DMS53 (cell line): ENCODE results near the gene NOP9.

ENCODE experiments used
- DNase-seq: peaks from one replicate; lab custom pipeline; 2025; lab: John Stamatoyannopoulos, UW

The NOP9 gene

DNA sequence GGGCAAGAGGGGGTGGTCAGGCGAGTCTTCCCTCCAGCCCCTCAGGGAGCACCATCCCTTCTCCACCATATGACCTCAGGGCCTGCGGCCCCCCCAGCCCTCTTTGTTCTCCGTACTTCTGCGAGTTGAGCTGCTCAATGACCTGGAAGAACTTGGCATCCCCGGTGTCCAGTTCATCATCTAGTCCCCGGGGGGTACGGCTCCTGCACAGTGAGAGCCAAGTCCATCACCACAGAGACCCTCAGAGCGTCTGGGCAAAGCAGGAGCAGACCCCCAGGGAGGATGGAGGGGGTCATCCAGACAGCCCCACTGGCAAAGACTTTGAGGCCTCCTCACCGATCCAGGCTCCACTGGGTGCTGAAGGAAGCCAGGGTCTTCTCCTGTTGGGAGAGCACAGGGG lies 26.3 kb downstream of the NOP9 start:
- no peak for DNase-seq

DNA sequence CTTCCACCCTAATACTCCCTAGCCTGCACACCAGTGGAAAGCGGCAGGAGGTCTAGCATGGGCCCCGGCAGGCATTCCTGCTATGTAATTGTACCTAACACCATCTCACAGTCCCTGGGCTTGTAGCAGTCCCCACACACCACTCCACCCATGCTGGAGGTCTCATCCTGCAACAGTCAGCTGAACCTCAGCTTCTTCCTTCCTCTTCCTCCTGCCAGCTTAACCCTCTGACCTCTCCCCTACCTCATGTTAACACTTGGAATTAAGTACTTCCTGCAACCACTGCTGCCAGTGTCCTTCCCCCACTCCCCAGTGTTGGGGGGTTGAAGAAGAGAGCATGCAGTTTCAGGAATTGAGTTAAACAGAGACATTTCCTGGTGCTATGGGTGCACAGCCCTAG lies 27.7 kb downstream of the NOP9 start:
- DNase-seq, result no peak

DNA sequence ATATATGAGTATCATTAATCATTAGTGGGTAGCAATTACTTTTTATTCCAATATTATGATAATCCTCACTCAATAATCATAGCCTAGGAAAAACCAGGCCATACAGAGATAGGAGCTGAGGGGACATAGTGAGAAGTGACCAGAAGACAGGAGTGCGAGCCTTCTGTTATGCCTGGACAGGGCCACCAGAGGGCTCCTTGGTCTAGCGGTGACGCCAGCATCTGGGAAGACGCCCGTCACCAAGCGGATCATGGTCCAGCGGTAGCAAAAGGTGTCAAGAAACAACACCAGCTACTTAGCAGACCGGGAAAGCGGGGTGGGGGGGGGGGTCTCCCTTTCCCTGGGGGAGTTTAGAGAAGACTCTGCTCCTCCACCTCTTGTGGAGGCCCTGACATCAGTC lies 28.3 kb downstream of the NOP9 start:
- DNase-seq, result peak; percentile 33

DNA sequence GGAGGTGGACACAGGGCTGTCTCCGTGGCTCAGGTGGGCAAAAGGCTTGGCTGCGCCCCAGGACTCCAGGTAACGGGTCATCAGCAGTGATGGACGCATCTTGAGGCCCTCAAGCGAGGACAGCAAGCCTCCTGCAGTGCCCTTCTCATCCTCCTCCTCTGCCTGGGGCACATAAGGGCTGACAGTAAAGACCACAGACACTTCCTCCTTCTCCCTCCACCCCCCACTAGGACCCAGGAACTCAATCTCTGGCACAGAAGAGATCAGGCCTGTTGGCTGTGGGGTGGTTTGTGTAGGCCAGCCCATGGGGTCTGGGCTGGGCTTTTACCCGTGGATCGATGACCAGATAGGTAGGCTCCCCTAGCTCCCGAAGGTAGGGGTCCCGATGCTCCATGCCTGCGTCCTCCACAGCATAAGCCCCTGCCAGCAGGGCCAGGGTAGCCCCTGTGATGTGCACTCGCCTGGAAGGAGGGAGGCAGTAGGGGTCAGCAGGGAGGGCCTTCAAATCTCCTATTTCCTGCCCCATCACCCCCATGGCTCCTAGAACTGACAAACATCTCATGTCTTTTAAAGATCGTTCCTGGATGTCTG lies 29.5 kb downstream of the NOP9 start:
- DNase-seq, result no peak

DNA sequence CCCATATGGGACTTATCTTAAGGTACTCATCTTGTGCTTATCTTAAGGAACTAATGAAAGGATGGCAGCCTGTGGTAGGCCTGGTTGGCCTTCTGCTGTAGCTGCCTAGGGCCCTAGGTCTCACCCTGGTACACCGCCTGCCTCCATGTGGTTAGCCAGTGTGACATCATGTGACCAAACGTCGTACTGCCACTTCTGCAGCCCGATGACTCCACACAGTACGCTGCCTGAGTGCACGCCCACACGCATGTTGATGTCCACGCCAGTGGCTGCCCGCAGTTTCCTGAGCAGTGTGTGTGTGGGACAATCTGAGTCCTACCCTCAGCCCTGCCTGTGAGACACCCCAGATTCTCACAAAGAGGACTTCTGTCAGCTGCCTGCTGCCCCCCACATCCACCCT lies 30.1 kb downstream of the NOP9 start:
- no peak for DNase-seq

DNA sequence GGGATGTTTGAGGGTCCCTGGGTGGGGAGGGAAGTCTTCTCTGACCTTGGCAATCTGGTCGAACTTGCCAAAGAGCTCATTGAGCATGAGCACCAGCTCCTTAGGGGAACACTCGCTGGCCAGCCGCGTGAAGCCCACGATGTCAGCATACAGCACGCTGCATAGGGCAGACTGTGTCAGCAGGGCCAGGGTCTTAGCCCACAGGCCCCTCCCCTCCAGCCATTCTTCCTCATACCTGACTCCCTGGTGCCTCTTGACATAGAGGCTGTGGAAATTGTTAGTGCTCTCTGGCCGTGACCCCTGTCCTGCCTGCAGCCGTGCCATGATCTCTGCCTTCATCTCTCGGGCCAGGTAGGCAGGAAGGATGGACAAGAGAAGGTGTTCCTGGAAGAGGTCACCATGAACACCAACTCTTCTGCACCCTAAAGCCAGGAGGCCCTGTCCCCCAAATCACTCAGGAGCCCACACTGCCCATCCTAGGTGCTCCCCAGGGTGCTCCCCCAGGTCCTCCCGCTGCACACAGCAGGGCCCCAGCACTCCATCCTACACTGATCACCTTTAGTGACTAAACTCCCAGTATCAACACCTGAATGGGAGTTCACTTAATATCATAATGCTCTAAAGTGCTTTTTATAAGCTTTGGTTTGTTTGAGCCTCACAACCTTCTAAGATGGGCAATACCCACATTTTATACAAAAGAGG lies 31.5 kb downstream of the NOP9 start:
- DNase-seq, result no peak

DNA sequence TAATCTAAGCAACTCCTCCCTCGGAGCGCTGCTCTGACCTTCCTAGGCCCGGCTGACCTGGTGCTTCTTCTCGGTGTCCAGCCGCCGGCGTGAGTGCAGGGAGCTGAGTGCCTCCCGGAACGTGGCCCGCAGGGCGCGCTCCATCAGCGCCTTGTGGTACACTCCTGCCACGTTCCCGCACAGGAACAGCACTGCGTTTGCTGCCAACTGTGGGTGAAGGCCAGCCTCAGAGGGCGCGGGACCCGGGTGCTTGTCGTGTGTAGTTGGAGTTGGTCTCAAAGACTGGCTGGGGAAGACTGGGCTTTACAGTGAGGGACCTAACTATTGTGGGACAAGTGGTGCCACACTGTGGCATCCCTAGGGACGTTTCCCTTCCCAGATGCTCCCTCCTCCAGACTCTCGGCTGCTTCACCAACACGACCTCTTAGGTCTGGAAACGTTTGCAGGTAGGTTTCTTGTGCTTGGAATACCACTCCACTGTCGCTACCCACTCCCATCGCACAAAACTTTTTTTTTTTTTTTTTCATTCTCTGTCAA lies 32.1 kb downstream of the NOP9 start:
- no peak for DNase-seq

DNA sequence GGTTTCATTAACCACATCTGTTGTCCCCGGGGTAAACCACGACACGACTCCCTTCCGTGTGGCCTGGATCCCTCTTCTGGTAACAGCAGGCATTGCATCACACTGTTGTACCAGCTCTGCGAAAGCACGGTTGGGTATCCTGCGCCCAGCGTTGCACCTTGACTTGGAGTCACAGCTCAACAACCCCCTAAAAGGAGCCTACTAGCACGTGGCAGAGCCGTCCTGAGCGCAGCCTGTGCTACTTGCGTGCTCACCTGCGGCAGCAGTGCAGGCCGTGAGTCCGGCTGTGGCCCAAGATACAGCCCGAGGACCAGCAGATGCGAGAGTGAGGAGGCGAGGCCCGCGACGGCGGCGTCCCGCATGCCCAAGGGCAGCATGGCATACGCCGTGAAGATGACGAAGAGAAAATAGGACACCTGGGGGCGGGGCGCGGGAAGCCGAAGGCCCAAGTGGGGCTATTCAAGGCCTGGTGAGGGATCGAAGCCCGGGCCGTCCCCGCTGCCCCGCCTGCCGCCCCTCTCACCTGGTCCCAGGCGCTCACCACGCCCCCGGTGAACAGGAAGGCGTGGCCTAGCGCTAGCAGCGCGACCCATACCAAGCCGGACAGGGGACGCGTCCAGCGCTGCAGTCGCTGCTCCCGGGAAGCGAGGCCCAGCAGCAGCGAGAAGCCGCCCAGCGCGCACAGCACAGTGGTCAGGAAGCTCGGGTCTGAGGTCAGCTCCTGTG lies 32.8 kb downstream of the NOP9 start:
- DNase-seq, result peak; percentile 92

DNA sequence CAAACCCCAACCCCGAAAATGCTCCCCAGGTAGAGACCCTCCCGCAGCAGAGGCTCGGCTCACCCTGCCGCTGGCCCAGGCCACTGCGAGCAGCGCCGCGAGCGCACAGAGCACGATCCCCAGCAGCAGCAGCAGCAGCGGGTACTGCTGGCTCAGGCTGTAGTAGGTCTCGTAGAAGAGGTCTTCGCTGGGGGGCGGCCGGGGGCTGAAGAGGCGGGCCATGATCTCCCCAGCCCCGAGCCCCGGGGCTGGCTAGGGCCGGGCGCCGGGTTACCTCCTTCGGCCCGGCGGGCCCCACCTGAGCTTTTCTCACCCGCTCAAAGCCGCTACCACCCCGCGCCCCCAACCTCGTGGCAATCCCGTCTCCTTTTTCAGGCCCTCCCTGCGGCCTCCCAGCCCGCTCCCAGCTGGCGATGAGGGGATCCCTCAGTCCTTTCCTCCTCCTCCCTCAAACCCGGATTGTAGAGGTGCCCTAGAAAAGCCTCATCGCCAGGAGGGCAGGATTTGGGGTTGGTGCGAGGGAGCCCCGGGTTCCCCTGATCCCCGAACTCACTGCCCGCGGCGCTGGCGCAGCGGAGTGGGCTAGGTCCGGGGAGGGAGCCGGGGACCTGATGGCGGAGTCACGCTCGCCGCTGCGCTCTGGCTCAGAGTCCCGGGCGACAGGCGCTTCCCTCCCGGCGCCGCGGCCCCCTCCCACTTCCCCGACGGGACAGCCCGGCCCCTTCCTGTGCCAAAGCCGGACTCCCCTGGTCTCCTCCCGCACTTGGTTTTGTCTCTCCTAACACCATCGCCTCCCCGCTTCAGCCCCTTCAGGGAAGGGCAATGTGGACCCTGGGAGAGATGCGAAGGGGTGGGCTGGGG lies 35.0 kb downstream of the NOP9 start, which contains the start of gene ADCY4:
TSS of gene ADCY4 (minus strand) at position 641 of the 861 bp plus-strand sequence. CDS start at position 222, 419 bp downstream.
- DNase-seq, result peak; percentile 65

DNA sequence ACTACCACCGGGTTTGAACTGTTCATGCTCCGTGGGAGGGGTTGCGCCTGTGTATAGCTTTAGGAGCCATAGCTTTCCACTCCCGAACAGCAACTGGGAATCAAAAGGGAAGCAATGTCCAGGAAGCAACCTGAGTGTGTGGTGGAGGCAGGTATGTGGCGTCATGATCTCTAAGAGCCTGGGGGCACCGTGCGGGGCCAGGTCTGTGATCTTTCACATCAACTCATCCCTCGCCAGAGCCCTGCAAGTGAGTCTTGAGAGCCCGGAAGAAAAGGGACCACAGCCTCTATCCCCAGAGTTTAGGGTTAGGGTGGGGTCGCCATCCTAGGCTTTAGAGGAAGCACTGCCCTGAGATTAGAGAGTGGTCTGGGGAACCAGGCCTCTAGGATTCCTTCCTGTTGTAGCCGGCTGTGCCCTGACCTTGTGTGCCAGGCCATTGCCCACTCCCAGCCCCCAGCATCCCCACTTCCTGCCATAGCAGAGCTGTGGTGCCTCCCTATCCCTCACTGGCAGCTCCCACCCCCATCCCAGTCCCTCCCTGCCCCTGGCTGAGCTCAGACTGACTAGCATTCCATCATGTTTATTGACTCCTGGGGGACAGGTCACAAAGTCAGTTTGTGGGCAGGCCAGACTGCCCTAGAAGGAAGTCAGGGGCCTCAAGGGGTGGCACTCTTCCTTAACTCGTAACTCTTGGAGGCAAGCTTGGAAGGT lies 36.0 kb downstream of the NOP9 start:
- no peak for DNase-seq

DNA sequence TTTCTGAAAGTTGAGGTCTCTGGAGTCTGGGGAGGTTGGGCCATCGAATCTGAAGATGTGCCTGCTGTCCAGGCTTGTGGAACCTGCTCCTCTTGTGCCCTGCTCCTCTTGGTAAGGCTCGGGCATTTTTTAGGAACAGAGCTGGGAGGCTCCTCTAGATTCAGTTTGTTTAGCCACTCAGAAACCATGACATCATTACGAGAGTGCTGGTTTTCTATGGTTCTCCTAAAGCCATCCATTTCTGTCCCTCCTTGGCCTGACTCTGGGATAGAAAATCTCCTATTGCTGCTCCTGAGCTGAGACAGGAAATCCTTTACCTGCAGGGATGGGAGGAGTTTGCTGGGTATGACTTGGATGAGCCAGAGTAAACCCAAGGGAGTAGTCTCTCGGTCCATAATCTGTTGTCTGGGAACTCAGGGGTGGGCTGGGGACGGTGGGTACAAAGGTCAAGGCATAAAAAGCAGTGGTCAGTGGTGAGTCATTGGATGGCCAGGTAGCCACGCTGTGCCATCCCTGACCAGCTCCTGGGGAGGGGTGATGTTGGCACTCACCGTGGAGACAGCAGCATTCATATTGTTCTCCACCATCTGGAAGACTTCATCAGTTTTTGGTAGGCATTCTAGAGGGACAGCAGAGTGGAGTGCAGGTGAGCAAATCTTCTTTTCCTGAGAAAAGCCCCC lies 37.6 kb downstream of the NOP9 start:
- no peak for DNase-seq

DNA sequence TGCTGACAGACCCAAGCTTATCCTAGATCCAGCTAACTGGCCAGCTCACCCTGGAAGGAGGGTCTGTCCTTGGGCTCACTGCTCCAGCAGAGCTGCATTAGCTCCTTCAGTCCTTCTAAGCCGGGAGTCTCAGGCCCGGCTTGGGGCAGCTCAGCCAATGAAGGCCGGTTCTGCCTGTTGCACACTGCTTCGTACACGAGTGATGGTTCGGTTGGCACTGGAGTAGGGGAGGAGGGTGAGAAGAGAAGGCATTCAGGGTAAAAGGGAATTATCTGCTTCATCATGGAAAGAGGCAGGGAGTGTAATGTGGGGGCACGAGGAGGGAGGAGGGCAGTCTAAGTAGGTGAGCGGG lies 38.1 kb downstream of the NOP9 start:
- no peak for DNase-seq

DNA sequence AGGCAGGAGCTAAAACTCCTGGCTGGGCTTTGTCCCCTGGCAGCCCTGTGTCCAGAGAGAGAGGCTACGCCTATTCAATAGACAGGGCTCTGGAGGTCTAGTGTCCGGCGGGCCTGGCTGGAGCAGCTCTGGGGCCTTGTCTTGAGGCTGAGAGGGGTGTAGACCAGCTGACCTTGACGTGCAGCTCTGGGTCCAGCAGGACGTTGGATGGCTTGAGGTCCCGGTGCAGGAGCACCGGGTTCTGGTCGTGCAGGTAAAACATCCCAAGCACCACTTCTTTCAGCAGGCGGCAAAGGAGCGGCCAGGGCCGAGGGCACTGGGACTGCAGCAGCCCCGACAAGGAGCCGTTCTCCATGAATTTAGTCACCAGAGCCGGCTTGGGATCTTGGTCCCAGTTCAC lies 39.2 kb downstream of the NOP9 start:
- DNase-seq, result no peak

DNA sequence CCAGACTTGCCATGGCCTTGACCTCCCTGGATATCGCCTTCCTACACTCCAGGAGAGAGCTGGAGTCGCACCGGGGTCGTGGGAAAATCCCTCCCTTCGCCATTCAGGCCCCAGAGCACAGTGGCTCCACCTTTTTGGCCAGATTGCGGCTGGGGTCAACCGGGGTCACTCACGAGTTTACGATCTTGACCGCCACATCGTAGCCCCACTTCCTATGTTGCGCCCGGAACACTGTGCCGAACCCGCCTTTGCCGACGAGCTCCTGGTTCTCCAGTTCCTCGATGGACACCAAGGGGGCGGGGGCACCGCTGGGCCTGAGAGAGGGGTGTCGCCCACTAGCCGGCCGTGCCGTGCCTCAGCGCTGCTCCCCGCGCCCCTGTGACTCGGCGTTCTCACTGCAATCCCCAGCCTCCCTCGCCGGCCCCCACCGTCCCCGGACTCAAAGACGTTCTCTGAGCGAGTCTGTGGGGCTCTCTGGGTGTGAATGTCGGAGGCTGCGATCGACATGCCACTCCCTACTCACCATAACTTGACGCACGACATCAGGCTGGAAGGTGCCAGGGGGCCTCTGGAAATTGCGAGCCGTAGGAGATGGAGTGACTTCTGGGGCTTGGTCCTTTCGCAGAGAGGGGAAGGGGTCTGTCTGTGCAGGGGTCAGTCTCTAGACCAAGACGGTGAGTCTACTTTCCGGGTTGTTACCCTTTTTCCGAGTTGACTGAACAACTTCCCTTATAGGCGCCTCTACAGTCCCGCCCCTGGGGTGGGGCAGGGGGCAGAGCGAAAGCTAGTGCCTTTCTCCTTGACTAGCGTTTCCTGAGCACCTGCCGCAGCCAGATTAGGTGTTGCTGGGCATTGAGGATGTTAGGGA lies 39.9 kb downstream of the NOP9 start, which contains the start of gene RIPK3:
TSS of gene RIPK3 (minus strand) at position 708 of the 868 bp plus-strand sequence. CDS start at position 543, 165 bp downstream.
- DNase-seq, result peak; percentile 79

DNA sequence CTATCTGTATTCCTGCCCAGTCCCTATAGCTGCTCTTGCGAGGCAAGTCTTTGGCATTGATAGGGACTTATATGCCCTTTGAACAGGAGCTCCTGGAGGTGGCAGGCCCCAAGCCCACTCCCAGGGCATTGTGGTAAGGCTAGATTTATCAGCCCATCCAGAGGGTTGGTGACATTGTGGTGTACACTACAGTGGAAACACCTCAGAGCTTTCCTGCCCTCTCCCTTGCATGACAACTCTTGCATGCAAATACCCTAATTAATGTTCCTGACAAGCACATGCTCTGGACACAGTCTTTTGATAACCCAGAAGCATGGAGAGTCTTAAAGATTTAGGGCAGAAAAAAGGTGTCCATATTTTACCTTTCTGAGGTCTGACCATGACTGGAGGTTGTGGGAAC lies 41.0 kb downstream of the NOP9 start:
- DNase-seq, result no peak

DNA sequence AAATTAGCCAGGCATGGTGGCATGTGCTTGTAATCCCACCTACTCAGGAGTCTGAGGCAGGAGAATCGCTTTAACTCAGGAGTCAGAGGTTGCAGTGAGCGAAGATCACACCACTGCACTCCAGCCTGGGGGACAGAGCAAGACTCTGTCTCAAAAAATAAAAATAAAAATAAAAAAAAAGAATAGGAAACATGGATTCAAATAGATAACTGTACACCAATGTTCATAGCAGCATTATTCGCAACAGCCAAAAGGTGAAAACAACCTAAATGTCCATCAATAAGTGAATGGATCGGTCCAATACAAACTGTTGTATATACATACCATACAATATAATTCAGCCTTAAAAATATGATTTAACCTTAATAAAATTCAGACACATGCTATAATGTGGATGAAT lies 43.2 kb downstream of the NOP9 start:
- no peak for DNase-seq

DNA sequence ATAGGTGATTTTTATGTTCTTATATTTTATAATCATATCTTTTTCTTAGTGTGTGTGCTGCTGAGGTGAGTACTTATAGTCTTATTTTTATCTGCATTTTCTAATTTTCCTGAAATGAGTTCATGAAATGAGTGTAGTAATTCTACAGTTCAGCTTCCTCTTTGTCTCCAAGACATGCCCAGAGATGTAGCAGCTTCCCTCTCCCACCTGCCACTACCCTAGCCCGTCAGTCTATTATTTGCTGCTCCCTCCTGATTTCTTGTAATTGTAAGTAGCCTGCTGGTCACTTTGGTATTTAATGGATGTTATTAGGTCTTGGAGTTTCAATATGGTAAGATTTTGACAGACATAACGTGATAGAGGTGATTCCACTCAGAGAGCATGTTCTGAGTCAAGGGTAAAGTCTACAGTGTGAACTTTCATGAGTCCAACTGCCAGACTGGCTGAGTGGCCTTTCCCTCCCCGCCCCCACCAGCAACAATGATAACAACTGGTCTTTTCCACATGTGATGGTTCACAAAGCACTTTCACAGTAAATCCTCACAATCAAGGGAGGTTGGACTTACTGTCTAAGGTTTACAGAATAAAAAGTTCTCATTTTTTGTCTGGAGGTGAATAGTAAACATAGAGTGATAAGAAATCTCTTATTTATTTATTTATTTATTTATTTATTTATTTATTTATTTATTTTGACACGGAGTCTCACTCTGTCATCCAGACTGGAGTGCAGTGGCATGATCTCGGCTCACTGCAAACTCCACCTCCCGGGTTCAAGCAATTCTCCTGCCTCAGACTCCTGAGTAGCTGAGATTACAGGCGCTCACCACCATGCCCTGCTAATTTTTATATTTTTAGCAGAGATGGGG lies 44.4 kb downstream of the NOP9 start:
- DNase-seq, result no peak

DNA sequence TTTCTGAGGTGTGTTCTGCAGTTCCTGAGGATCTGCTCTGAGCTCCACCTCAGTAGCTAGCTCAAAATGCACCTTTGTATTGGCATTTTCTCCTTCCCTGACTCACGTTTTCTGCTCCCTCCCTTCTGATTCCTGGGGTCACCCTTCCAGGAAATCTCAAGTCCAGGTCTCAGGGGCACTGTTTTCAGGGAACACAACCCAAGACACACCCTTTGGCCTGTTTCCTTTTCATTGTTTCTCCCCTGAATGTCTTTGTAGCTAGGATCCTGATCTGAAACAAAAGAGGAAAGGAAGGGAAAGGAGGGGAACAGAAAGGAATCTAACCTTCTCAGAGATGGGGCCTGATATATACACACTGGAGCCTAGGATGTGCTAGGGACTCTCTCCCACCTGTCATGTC lies 47.5 kb downstream of the NOP9 start:
- DNase-seq, result no peak

DNA sequence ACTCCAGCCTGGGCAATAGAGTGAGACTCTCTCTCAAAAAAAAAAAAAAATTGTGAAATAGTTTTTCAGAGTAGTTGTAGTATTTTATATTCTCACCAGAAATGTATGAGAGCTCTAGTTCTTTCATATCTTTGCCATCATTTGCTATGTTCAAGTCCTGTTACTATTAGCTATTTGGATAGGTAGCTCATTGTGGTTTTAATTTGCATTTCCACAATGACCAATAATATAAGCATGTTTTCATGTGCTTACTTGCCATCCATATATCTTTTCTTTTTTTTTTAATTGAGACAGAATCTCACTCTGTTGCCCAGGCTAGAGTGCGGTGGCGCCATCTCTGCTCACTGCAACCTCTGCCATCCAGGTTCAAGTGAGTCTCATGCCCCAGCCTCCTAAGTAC lies 48.5 kb downstream of the NOP9 start:
- no peak for DNase-seq
